NCI-H1930 (cell line): ENCODE measurements around the gene NCOA5.

Experiments used
- DNase-seq, 2 experiments: peaks; one replicate each; lab custom pipeline; 2025; lab: John Stamatoyannopoulos, UW

NCOA5 gene

DNA sequence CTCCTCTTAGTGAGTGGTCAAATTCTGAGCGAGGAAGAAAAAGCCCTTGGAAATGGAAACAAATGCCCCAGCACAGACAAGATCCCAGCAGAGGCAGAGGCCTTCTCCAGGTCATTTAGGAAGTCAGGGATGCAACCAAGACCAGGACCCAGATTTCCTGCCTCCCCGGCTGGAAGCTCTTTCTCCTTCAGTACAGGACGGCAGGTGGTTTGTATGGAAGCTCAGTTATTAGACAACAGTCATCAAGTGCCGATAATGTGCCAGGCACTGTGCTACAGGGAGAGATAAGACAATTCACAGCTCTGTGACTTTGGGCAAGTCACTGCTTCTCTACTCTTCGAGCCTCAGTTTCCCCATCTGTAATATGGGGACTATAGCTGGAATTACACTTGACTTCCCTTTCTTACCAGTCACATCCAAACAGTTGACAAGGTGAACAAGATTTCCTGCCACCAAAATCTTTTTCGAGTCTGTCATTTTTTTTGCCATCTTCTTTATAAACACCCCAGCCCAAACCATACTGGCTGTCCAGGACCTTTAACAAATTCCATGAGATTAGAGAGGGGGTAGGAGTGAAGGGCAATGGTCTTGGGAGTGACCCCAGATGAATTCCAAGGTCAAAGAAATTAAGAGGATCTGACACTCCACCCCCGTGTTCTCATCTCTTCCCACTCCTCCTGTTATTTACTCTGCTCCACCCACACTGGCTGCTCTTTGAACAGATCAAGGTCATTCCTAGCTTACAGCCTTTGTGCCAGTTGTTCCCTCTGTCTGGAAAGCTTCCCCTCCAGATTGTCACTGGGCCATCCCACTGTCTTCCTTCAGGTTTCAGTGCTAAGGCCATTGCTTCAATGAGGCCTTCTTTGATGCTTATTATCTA, 75.0 kb downstream of the NCOA5 start:
- no peak for DNase-seq

DNA sequence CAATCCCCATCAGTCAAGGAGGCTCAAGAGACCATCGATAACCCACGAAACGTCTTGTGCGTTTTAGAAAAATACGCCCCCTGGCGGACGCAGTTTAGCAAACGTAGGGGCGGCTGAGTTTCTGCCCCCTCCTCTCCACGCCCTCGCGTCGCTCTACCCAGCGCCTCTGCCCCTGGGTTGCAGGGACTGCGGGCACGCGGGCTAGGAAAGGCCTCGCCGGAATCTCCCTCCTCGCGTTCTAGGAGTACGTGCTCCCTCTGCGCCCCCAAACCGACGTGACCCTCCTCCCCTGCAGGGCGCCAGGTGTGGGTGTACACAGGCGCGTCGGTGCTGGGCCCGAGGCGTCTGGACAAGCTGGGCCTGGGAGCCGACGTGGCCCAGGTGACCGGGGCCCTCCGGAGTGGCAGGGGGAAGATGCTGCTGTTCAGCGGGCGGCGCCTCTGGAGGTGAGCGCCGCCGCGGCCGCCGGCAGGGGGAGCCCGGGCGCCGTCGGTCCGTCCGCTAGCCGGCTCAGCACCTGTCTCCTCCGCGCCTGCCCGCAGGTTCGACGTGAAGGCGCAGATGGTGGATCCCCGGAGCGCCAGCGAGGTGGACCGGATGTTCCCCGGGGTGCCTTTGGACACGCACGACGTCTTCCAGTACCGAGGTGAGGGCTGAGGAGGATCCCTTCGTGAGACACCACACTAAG, 75.8 kb downstream of the NCOA5 start:
- DNase-seq = peak; percentile 85 to 96

DNA sequence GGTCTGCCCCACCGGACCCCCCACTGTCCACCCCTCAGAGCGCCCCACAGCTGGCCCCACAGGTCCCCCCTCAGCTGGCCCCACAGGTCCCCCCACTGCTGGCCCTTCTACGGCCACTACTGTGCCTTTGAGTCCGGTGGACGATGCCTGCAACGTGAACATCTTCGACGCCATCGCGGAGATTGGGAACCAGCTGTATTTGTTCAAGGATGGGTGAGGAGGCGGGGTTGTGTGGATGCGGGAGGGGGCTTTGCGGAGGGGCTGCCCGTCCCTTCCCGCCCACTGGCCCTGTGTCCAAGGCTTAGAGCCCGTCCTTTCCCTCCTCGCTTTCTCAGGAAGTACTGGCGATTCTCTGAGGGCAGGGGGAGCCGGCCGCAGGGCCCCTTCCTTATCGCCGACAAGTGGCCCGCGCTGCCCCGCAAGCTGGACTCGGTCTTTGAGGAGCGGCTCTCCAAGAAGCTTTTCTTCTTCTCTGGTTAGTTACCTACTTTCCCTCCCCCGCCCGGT, 76.4 kb downstream of the NCOA5 start:
- no peak for DNase-seq

DNA sequence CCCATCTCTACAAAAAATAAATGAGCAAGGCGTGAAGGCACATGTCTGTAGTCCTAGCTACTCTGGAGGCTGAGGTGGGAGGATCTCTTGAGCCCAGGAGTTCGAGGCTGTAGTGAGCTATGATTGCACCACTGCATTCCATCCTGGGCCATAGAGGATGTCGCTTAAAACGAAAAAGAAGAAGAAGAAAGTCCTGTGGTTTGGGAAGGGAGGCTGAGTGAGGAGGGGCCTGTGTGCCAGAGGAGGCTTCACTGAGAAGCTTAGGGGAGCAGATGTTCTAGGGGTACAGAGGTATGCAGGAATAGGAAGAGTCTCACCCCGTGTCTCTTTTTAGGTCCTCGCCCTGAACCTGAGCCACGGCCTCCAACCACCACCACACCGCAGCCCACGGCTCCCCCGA, 76.8 kb downstream of the NCOA5 start:
- DNase-seq = no peak

DNA sequence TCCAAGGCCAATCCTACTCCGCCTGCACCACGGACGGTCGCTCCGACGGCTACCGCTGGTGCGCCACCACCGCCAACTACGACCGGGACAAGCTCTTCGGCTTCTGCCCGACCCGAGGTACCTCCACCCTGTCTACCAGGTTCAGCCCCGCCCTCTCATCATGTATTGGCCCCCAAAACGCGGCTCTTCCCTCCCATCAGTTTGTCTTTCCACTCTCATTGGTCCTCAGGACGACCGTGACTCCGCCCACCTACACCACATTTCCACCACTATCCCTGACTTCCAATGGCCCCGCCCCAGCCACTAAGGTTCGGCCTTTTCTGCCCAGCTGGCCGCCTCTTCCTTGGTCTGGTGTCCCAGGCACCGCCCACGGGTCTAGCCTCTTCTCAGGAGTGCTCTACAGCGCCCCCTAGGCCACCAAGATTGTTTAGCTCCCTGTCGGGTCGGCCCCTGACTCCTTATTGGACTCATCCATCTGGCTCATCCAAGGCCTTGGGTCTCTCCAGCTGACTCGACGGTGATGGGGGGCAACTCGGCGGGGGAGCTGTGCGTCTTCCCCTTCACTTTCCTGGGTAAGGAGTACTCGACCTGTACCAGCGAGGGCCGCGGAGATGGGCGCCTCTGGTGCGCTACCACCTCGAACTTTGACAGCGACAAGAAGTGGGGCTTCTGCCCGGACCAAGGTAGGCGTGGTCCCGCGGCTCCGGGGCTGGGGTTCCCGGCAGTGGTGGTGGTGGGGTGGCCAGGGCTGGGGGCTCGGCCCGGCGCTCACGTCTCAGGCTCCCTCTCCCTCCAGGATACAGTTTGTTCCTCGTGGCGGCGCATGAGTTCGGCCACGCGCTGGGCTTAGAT, 77.9 kb downstream of the NCOA5 start:
- DNase-seq = peak; percentile 97
